BJ (cell line): ENCODE measurements around the gene PBX2. TPM values are rescaled to one million over a fixed set of nuclear protein-coding genes. Genes with fewer than 3 reads are reported as not detected.

Experiments used
- CTCF ChIA-PET: fragments of 350-600 bp; formaldehyde crosslinking; extraction: SDS; loops from one replicate; lab custom pipeline; 2021; ENCODE audit warnings: antibody characterized with exemption, inconsistent platforms; lab: Yijun Ruan, JAX
- POLR2A ChIA-PET: fragments of 300-600 bp; sonication (Branson Sonifier 250); formaldehyde crosslinking; extraction: SDS; loops from one replicate; lab custom pipeline; 2021; ENCODE audit warnings: antibody characterized with exemption; lab: Charles Lee
- DNase-seq: peaks from one replicate; pipeline ENCODE4 v3.0.0-alpha.2; 2011; ENCODE audit warnings: low read depth
- H3K27me3 ChIP-seq: 2 replicates; pipeline ENCODE4 v1.6.0; 2011; ENCODE audit warnings: low read length; ENCODE audit not compliant: control insufficient read depth, insufficient read depth
- H3K36me3 ChIP-seq: 2 replicates; pipeline ENCODE4 v1.5.1; 2011; ENCODE audit warnings: low read length; ENCODE audit not compliant: control insufficient read depth, insufficient read depth
- H3K4me3 ChIP-seq: 2 replicates; pipeline ENCODE4 v1.5.1; 2011; ENCODE audit warnings: low read depth, mild to moderate bottlenecking, control low read depth, low read length
- CTCF ChIP-seq: IDR thresholded peaks from 2 replicates; pipeline ENCODE4 v1.5.1; 2011; ENCODE audit warnings: low read depth, mild to moderate bottlenecking, control low read depth, inconsistent platforms, low read length, moderate library complexity; ENCODE audit not compliant: insufficient read depth
- polyA plus RNA-seq: library from polyadenylated mRNA; depleted of rRNA; stranded (reverse); fragments of >200 nt; gene quantifications from 2 replicates; pipeline ENCODE4 v1.2.3, GENCODE V29; 2011

PBX2 gene
- polyA plus RNA-seq, 1 experiment, result 73.5 TPM

- CTCF ChIA-PET, result no interaction called here
- DNase-seq, result no peak
- Histone ChIP-seq H3K27me3 (no peaks in the 10 kb centered on the region; the same call in 1 of the 2 replicates), H3K4me3 (no peak overlapping the region), H3K36me3 (no peaks in the 10 kb centered on the region)
- POLR2A ChIA-PET, result no interaction called here
- no peak for TF ChIP-seq CTCF
Measured at GRCh38 chr6:32224696-32225095, 34.7 kb upstream of the PBX2 start.

- DNase-seq, result no peak
- TF ChIP-seq CTCF, result no peak
- POLR2A ChIA-PET, result no interaction called here
- CTCF ChIA-PET, result interaction anchor here (0.6 kb wide), 1 partner anchor 140 kb away, joined by 3 read pairs; no protein-coding TSS in a partner anchor
- H3K27me3 ChIP-seq, result peaks cover 5% of the 10 kb centered on the region; the same call in 1 of the 2 replicates
- no peak within 1 kb of the TSS for H3K4me3 ChIP-seq
- no peaks in the 10 kb centered on the region for H3K36me3 ChIP-seq
Measured at GRCh38 chr6:32223258-32224235, 33.5 kb upstream of the PBX2 start, which contains the start of gene NOTCH4. TSS of gene NOTCH4 (minus strand) at chr6:32224067. CDS start at chr6:32223928, 139 bp downstream.

- no peak for TF ChIP-seq CTCF
- peaks cover 8% of the 10 kb centered on the region; the same call in 1 of the 2 replicates for H3K27me3 ChIP-seq
- POLR2A ChIA-PET, result no interaction called here
- no peak for DNase-seq
- H3K4me3 ChIP-seq, result no peak overlapping the region
- no peaks in the 10 kb centered on the region for H3K36me3 ChIP-seq
- CTCF ChIA-PET, result interaction anchor here (0.6 kb wide), 1 partner anchor 139 kb away, joined by 3 read pairs; no protein-coding TSS in a partner anchor
Measured at GRCh38 chr6:32222333-32223230, 32.6 kb upstream of the PBX2 start.

- no peak for TF ChIP-seq CTCF
- no peaks in the 10 kb centered on the region for H3K36me3 ChIP-seq
- no peak overlapping the region for H3K4me3 ChIP-seq
- ChIA-PET CTCF (no interaction called here), POLR2A (no interaction called here)
- H3K27me3 ChIP-seq, result peaks cover 12% of the 10 kb centered on the region
- DNase-seq, result no peak
Measured at GRCh38 chr6:32220021-32220420, 30.0 kb upstream of the PBX2 start.
